Naive thymus-derived CD4-positive, alpha-beta T cell (primary cell): ENCODE results near the gene NTRK3. TPM values are rescaled to one million over a fixed set of nuclear protein-coding genes. Genes with fewer than 3 reads are reported as not detected.

ENCODE experiments used
- ATAC-seq: fragments of 150-1000 bp; cut with Tn5 transposase; 2 replicates; pipeline ENCODE4 v1.10.0; 2021; ENCODE audit warnings: mild to moderate bottlenecking, moderate library complexity
- CTCF ChIA-PET: fragments of 350-600 bp; sonication (Branson Sonifier 250); formaldehyde crosslinking; loops from one replicate; lab custom pipeline; 2021; ENCODE audit warnings: antibody characterized with exemption; lab: Charles Lee
- POLR2A ChIA-PET: fragments of 350-600 bp; sonication (Branson Sonifier 250); formaldehyde crosslinking; loops from one replicate; lab custom pipeline; 2021; ENCODE audit warnings: antibody characterized with exemption, inconsistent platforms; lab: Charles Lee
- DNase-seq, 9 donors: peaks; one replicate each; pipeline versions ENCODE4 v3.0.0 to v3.0.0-alpha.2; 2020 to 2022; ENCODE audit warnings: mixed read lengths in 1 of 9
- H3K27ac ChIP-seq: one replicate; pipeline ENCODE4 v1.7.0; 2013; ENCODE audit warnings: mild to moderate bottlenecking, low read depth, low read length, moderate library complexity
- H3K27me3 ChIP-seq, 2 donors: one replicate each; pipeline ENCODE4 v1.7.0; 2013; ENCODE audit warnings: low read length in 2 of 2, mild to moderate bottlenecking in 2 of 2, moderate library complexity in 2 of 2; ENCODE audit not compliant: control insufficient read depth in 2 of 2, insufficient read depth in 2 of 2
- H3K36me3 ChIP-seq, 3 experiments: 1 replicate in 2 of 3; 2 replicates in 1 of 3; pipeline ENCODE4 v1.7.0; 2013; ENCODE audit warnings: low read length in 3 of 3, mild to moderate bottlenecking in 3 of 3, moderate library complexity in 1 of 3; ENCODE audit not compliant: insufficient read depth in 3 of 3, control insufficient read depth in 2 of 3
- H3K4me1 ChIP-seq, 2 donors: one replicate each; pipeline ENCODE4 v1.7.0; 2013; ENCODE audit warnings: low read length in 2 of 2, mild to moderate bottlenecking in 2 of 2, moderate library complexity in 1 of 2; ENCODE audit not compliant: control insufficient read depth in 2 of 2, insufficient read depth in 2 of 2
- H3K4me3 ChIP-seq: 2 replicates; pipeline ENCODE4 v1.7.0; 2013; ENCODE audit warnings: mild to moderate bottlenecking, low read length
- H3K9me3 ChIP-seq, 3 experiments: 1 replicate in 2 of 3; 2 replicates in 1 of 3; pipeline ENCODE4 v1.7.0; 2013; ENCODE audit warnings: low read length in 3 of 3; ENCODE audit not compliant: control insufficient read depth in 2 of 3
- H3K27ac Mint-ChIP-seq, 9 donors: one replicate each; pipeline ENCODE4 v1.8.0; 2020 to 2022; ENCODE audit warnings: mixed read lengths in 9 of 9, mild to moderate bottlenecking in 8 of 9, moderate library complexity in 5 of 9, inconsistent platforms in 2 of 9
- H3K27me3 Mint-ChIP-seq, 5 donors: one replicate each; pipeline ENCODE4 v1.8.0; 2021 to 2022; ENCODE audit warnings: mixed read lengths in 5 of 5, mild to moderate bottlenecking in 1 of 5
- H3K36me3 Mint-ChIP-seq, 5 donors: one replicate each; pipeline ENCODE4 v1.8.0; 2020 to 2022; ENCODE audit warnings: mixed read lengths in 5 of 5, mild to moderate bottlenecking in 3 of 5, inconsistent platforms in 1 of 5
- H3K4me1 Mint-ChIP-seq, 7 donors: one replicate each; pipeline ENCODE4 v1.8.0; 2020 to 2022; ENCODE audit warnings: mixed read lengths in 7 of 7, mild to moderate bottlenecking in 3 of 7, inconsistent platforms in 1 of 7
- H3K4me3 Mint-ChIP-seq, 10 donors: one replicate each; pipeline ENCODE4 v1.8.0; 2020 to 2022; ENCODE audit warnings: mild to moderate bottlenecking in 10 of 10, mixed read lengths in 10 of 10, moderate library complexity in 6 of 10, inconsistent platforms in 2 of 10
- H3K9me3 Mint-ChIP-seq, 11 donors: one replicate each; pipeline ENCODE4 v1.8.0; 2020 to 2022; ENCODE audit warnings: mixed read lengths in 11 of 11, mild to moderate bottlenecking in 4 of 11, inconsistent platforms in 1 of 11, moderate library complexity in 1 of 11
- intact Hi-C, 2 donors: fragments of 100-400 bp; cut with micrococcal nuclease; formaldehyde crosslinking; loops; one replicate each; pipeline ENCODE4 v1.15.1; 2023
- polyA plus RNA-seq, 2 donors: library from polyadenylated mRNA; unstranded; fragments of 300-500 nt; fragmentation: Illumina TruSeq; gene quantifications; one replicate each; pipeline ENCODE4 v1.2.3, GENCODE V29; 2021
- total RNA-seq, 6 experiments: library from RNA in 5 of 6; stranded (reverse) in 5 of 6; gene quantifications; 1 replicate in 5 of 6; 2 replicates in 1 of 6; pipeline ENCODE4 v1.2.3 and lab custom pipeline; 2021 to 2026

NTRK3 gene
- total and polyA plus RNA-seq, 7 experiments from 2014 or later, result 0.05 to 0.78 TPM; not detected in 5

- intact Hi-C loops, result no loop called here
- H3K27ac Mint-ChIP-seq, result no peak overlapping the region
- peaks cover 0 to 5% (median 2%) of the 10 kb centered on the region in 11 donors for H3K9me3 Mint-ChIP-seq
- ChIA-PET CTCF (no interaction called here), POLR2A (no interaction called here)
- peaks cover 0 to 5% (median 0%) of the 10 kb centered on the region in 5 donors for H3K36me3 Mint-ChIP-seq
- H3K27ac ChIP-seq, result no peak overlapping the region
- H3K9me3 ChIP-seq, result no peaks in the 10 kb centered on the region
- H3K4me3 Mint-ChIP-seq, result no peak overlapping the region
- no peak for DNase-seq
- H3K4me3 ChIP-seq, result no peak overlapping the region
- peaks cover 0 to 25% (median 7%) of the 10 kb centered on the region in 5 donors for H3K27me3 Mint-ChIP-seq
- H3K27me3 ChIP-seq, result no peaks in the 10 kb centered on the region
- peaks cover 0 to 2% (median 0%) of the 10 kb centered on the region in 7 donors for H3K4me1 Mint-ChIP-seq
- ATAC-seq, result no peak
- H3K4me1 ChIP-seq, result no peaks in the 10 kb centered on the region
- H3K36me3 ChIP-seq, result no peaks in the 10 kb centered on the region
These were observed 114.4 kb downstream of the NTRK3 start for GRCh38 chr15:88142121-88142520.

- Mint-ChIP-seq H3K27ac (no peak overlapping the region), H3K4me1 (peaks cover 0 to 2% (median 0%) of the 10 kb centered on the region in 7 donors), H3K27me3 (peaks cover 0 to 29% (median 7%) of the 10 kb centered on the region in 5 donors), H3K4me3 (no peak overlapping the region), H3K9me3 (peaks cover 0 to 5% (median 2%) of the 10 kb centered on the region in 11 donors), H3K36me3 (peaks cover 0 to 5% (median 0%) of the 10 kb centered on the region in 5 donors)
- DNase-seq (no peak), ATAC-seq (no peak)
- ChIA-PET POLR2A (no interaction called here), CTCF (no interaction called here)
- H3K27me3 ChIP-seq, result no peaks in the 10 kb centered on the region
- H3K9me3 ChIP-seq, result no peaks in the 10 kb centered on the region
- H3K4me1 ChIP-seq, result no peaks in the 10 kb centered on the region
- intact Hi-C loops, result no loop called here
- no peak overlapping the region for H3K4me3 ChIP-seq
- H3K36me3 ChIP-seq, result no peaks in the 10 kb centered on the region
- H3K27ac ChIP-seq, result no peak overlapping the region
These were observed 115.2 kb downstream of the NTRK3 start for GRCh38 chr15:88141269-88141889.

- no peak for ATAC-seq
- no peak overlapping the region for H3K27ac Mint-ChIP-seq
These were observed 116.1 kb downstream of the NTRK3 start for GRCh38 chr15:88140398-88140797.

GRCh38 chr15:88139936-88140335 lies 116.6 kb downstream of the NTRK3 start:
- H3K27ac ChIP-seq, result no peak overlapping the region

More at GRCh38 chr15:88140398-88140797, 116.1 kb downstream of the NTRK3 start:
- H3K27me3 ChIP-seq, result no peaks in the 10 kb centered on the region
- no peaks in the 10 kb centered on the region for H3K9me3 ChIP-seq
- intact Hi-C loops, result no loop called here
- Mint-ChIP-seq H3K4me1 (peaks cover 0 to 2% (median 0%) of the 10 kb centered on the region in 7 donors), H3K4me3 (no peak overlapping the region), H3K27me3 (peaks cover 0 to 35% (median 12%) of the 10 kb centered on the region in 5 donors), H3K9me3 (peaks cover 0 to 6% (median 3%) of the 10 kb centered on the region in 11 donors), H3K36me3 (peaks cover 0 to 5% (median 0%) of the 10 kb centered on the region in 5 donors)
- no peak overlapping the region for H3K27ac ChIP-seq
- no peaks in the 10 kb centered on the region for H3K36me3 ChIP-seq
- no peak overlapping the region for H3K4me3 ChIP-seq
- POLR2A ChIA-PET, result no interaction called here
- H3K4me1 ChIP-seq, result no peaks in the 10 kb centered on the region
- CTCF ChIA-PET, result no interaction called here
- DNase-seq, result no peak

GRCh38 chr15:88133795-88134194 lies 122.7 kb downstream of the NTRK3 start:
- ChIA-PET CTCF (no interaction called here), POLR2A (no interaction called here)
- no peak for DNase-seq
- Mint-ChIP-seq H3K9me3 (peaks cover 0 to 8% (median 3%) of the 10 kb centered on the region in 11 donors), H3K36me3 (peaks cover 0 to 5% (median 0%) of the 10 kb centered on the region in 5 donors), H3K27ac (no peak overlapping the region), H3K4me1 (peaks cover 0 to 2% (median 0%) of the 10 kb centered on the region in 7 donors), H3K27me3 (peaks cover 0 to 27% (median 12%) of the 10 kb centered on the region in 5 donors), H3K4me3 (no peak overlapping the region)
- no peaks in the 10 kb centered on the region for H3K4me1 ChIP-seq
- intact Hi-C loops, result no loop called here
- no peaks in the 10 kb centered on the region for H3K27me3 ChIP-seq
- no peak for ATAC-seq
- no peak overlapping the region for H3K4me3 ChIP-seq
- H3K27ac ChIP-seq, result no peak overlapping the region
- no peaks in the 10 kb centered on the region for H3K36me3 ChIP-seq
- no peaks in the 10 kb centered on the region for H3K9me3 ChIP-seq

More at GRCh38 chr15:88139936-88140335, 116.6 kb downstream of the NTRK3 start:
- H3K4me1 Mint-ChIP-seq, result peaks cover 0 to 2% (median 0%) of the 10 kb centered on the region in 7 donors
- H3K4me1 ChIP-seq, result no peaks in the 10 kb centered on the region
- ChIA-PET POLR2A (no interaction called here), CTCF (no interaction called here)
- no peak for DNase-seq
- no peak for ATAC-seq
- no peaks in the 10 kb centered on the region for H3K36me3 ChIP-seq
- intact Hi-C loops, result no loop called here
- no peak overlapping the region for H3K4me3 ChIP-seq
- no peak overlapping the region for H3K27ac Mint-ChIP-seq
- H3K27me3 ChIP-seq, result no peaks in the 10 kb centered on the region
- peaks cover 0 to 37% (median 12%) of the 10 kb centered on the region in 5 donors for H3K27me3 Mint-ChIP-seq
- peaks cover 0 to 5% (median 0%) of the 10 kb centered on the region in 5 donors for H3K36me3 Mint-ChIP-seq
- no peaks in the 10 kb centered on the region for H3K9me3 ChIP-seq
- H3K9me3 Mint-ChIP-seq, result peaks cover 0 to 8% (median 3%) of the 10 kb centered on the region in 11 donors
- no peak overlapping the region for H3K4me3 Mint-ChIP-seq

- H3K9me3 Mint-ChIP-seq, result peaks cover 0 to 6% (median 0%) of the 10 kb centered on the region in 11 donors
- no peaks in the 10 kb centered on the region for H3K36me3 ChIP-seq
- DNase-seq (no peak), ATAC-seq (no peak)
- ChIA-PET POLR2A (no interaction called here), CTCF (no interaction called here)
- no peak overlapping the region for H3K27ac ChIP-seq
- H3K4me1 Mint-ChIP-seq, result no peaks in the 10 kb centered on the region
- no peaks in the 10 kb centered on the region for H3K27me3 ChIP-seq
- H3K4me3 Mint-ChIP-seq, result no peak overlapping the region
- H3K4me1 ChIP-seq, result no peaks in the 10 kb centered on the region
- H3K36me3 Mint-ChIP-seq, result no peaks in the 10 kb centered on the region
- no peak overlapping the region for H3K27ac Mint-ChIP-seq
- H3K27me3 Mint-ChIP-seq, result peaks cover 0 to 23% (median 8%) of the 10 kb centered on the region in 5 donors
- intact Hi-C loops, result no loop called here
- no peaks in the 10 kb centered on the region for H3K9me3 ChIP-seq
- no peak overlapping the region for H3K4me3 ChIP-seq
These were observed 124.0 kb downstream of the NTRK3 start for GRCh38 chr15:88132499-88132898.

- H3K36me3 Mint-ChIP-seq, result no peaks in the 10 kb centered on the region
- no peak overlapping the region for H3K27ac ChIP-seq
- H3K27ac Mint-ChIP-seq, result no peak overlapping the region
- POLR2A ChIA-PET, result no interaction called here
- ATAC-seq (no peak), DNase-seq (no peak)
- H3K4me3 Mint-ChIP-seq, result no peak overlapping the region
- no peaks in the 10 kb centered on the region for H3K9me3 ChIP-seq
- no peaks in the 10 kb centered on the region for H3K36me3 ChIP-seq
- no peaks in the 10 kb centered on the region for H3K4me1 Mint-ChIP-seq
- CTCF ChIA-PET, result no interaction called here
- H3K27me3 ChIP-seq, result no peaks in the 10 kb centered on the region
- H3K9me3 Mint-ChIP-seq, result peaks cover 0 to 6% (median 0%) of the 10 kb centered on the region in 11 donors
- H3K4me1 ChIP-seq, result no peaks in the 10 kb centered on the region
- intact Hi-C loops, result no loop called here
- no peak overlapping the region for H3K4me3 ChIP-seq
- peaks cover 0 to 19% (median 5%) of the 10 kb centered on the region in 5 donors for H3K27me3 Mint-ChIP-seq
These were observed 124.6 kb downstream of the NTRK3 start for GRCh38 chr15:88131937-88132336.
